Measurements from ENCODE around the gene ZBED2.
"Not testable (repeated sequence)": the region's sequence is repeated elsewhere in the genome, so short reads cannot be mapped to it uniquely, and the experiment has no call there.

GRCh38 chr3:111629018-111629417, 33.9 kb upstream of the ZBED2 start:
- TF ChIP-seq CTCF (conservative IDR thresholded peaks at IDR 0.05; ENCODE audit: low read length); EZH2phosphoT487 (IDR thresholded peaks at IDR 0.05; ENCODE audit: borderline replicate concordance): not testable (repeated sequence)
